ENCODE results near the gene GLIPR1.
"Not testable (repeated sequence)": the region's sequence is repeated elsewhere in the genome, so short reads cannot be mapped to it uniquely, and the experiment has no call there.

The GLIPR1 gene

DNA sequence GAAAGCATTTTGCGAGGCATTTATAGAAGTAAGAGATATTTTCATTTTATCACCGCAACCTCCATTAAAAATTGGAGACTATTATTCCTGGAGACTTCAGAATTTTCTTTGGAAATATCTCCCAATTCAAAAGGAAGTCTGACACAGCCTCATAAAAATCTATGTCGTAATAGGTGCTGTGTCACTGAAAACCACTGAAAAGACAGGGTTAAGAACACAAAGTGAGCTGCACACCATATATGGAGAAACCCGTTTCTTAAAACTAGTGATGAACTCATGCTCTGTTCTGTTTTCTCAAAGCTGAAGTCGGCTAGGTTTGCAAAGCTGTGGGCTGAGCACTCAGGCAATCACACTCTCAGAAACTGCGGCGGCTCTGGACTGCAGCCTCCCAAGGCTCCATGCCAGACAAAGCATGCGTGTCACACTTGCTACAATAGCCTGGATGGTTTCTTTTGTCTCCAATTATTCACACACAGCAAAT, at the start of gene GLIPR1:
Gene GLIPR1, plus strand, starts transcription at position 287 of the 481 bp plus-strand sequence. Its CDS starts 126 bp downstream, at position 413.
- DNase-seq (ENCODE audit: low spot score), result peak; percentile 75

- DNase-seq (ENCODE audit: low spot score), result no peak
Measured at GRCh38 chr12:75432924-75433323, 47.6 kb upstream of the GLIPR1 start.

- DNase-seq (ENCODE audit: low spot score), result peak; percentile 5
Measured at GRCh38 chr12:75437564-75437963, 43.0 kb upstream of the GLIPR1 start.

- DNase-seq (ENCODE audit: low spot score), result no peak
Measured at GRCh38 chr12:75438059-75438754, 42.3 kb upstream of the GLIPR1 start.

DNA sequence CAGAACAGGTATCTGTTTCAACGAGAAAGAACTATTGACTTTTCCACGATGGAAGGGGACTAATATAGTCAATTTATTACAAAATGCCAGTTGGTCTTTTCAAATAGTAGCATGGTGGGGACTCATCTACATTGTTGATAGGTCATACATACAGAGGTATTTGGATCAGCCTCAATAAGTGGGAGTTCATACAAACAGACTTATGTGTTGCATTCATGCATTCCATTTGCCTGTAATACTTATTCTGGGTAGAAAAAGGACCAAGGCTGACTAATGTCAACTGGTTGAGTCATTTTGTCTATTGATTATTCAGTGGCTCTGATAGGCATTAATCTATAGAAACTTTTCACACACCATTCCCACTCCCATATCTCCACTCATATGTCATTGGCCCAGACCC, 41.5 kb upstream of the GLIPR1 start:
- no peak for DNase-seq (ENCODE audit: low spot score)

DNA sequence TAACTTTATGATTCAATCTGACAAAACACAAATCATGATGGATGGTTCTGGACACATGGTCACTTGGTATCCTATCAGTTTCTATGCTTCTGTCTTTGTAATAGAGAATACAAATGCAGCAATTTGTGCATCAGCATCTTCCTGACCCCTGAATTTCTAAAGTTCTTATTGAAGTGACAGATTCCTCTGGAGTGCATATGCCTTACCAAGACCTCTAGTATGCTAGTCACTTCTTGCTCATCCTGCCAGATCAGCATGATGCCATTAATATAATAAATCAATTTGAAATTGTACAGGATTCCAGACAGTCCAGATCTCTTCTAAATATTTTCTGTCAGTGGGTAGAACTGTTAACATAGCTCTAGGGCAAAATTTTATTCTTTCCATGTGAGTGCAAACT, 40.6 kb upstream of the GLIPR1 start:
- DNase-seq (ENCODE audit: low spot score), result no peak

DNA sequence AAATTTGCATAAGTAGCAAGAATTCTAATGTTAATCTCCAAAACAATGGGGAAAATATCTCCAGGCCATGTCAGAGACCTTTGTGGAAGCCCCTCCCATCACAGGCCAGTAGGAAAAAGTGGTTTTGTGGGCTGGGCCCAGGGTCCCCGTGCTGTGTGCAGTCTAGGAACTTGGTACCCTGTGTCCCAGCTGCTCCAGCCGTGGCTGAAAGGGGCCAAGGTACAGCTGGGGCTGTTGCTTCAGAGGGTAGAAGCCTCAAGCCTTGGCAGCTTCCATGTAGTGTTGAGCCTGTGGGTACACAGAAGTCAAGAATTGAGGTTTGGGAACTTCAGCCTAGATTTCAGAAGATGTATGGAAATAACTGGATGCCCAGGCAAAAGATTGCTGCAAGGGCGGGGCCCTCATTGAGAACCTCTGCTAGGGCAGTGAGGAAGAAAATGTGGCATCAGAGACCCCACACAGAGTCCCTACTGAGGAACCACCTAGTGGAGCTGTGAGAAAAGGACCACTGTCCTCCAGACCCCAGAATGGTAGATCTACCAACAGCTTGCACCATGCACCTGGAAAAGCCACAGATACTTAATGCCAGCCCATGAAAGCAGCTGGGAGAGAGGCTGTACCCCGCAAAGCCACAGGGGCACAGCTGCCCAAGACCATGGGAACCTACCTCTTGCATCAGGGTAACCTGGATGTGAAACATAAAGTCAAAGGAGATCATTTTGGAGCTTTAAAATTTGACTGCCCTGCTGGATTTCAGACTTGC, 38.7 kb upstream of the GLIPR1 start:
- DNase-seq (ENCODE audit: low spot score), result not testable (repeated sequence)

DNA sequence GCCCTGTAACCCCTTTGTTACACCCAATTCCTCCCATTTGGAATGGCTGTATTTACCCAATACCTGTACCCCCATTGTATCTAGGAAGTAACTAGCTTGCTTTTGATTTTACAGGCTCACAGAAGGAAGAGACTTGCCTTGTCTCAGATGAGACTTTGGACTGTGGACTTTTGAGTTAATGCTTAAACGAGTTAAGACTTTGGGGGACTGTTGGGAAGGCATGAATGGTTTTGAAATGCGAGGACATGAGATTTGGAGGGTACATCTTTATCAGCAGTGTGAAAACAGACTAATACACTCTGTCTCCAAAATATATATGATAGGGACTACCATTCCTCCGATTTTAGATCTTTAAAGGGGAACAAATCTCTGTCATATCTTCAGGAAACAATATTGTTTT, 38.1 kb upstream of the GLIPR1 start:
- not testable (repeated sequence) for DNase-seq (ENCODE audit: low spot score)

DNA sequence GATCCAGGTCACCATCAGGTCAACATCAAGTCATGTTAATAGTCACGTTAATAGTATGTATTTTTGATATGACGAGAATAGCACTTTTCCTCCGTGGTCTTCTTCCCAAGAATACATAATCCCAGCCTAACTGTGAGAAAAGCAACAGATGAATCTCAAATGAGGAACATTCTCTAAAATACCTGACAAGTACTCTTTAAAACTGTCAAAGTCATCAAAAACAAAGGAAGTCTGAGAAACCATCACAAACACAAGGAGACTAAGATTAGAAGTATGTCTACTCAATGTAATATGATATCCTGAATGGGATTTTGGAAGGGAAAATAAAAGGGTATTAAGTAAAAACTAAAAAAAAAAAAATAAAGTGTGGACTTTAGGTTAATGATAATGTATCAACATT, 36.8 kb upstream of the GLIPR1 start:
- DNase-seq (ENCODE audit: low spot score), result no peak

- DNase-seq (ENCODE audit: low spot score), result no peak
Measured at GRCh38 chr12:75444429-75445136, 36.0 kb upstream of the GLIPR1 start.

- DNase-seq (ENCODE audit: low spot score), result not testable (repeated sequence)
Measured at GRCh38 chr12:75445137-75445507, 35.4 kb upstream of the GLIPR1 start.

GRCh38 chr12:75446857-75447256, 33.7 kb upstream of the GLIPR1 start:
- DNase-seq (ENCODE audit: low spot score), result no peak

DNA sequence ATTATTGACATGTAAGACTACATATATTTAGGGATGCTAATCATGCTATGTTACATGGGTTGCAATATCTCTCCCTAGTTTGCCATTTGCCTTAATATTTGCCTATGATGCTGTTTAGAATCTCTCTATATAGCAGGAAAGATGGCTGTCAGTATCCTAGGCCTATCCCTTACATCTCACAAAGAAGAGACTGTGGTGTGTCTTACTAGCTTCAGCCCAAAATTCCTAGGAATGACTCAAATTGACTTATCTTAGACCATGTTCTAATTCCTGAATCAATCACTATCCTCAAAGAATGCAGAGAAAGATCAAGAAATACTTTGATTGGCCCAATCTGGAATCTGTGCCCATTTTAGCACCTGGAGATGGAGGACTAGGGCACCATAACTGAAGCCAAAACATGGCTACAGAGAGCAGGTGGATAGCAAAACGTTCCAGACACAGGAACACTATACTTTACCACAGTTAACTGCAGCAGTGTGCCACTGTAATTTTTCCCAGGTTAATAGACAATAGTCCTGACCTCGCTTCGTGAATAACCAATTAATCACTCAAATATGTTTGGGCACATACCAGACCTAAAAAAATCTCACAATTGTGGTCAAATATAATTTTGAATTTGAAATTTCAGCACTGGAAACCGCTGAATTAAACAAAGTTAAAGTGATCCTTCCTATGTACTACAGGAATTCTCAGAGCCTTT, 32.7 kb upstream of the GLIPR1 start:
- DNase-seq (ENCODE audit: low spot score), result no peak

- no peak for DNase-seq (ENCODE audit: low spot score)
Measured at GRCh38 chr12:75452675-75453330, 27.8 kb upstream of the GLIPR1 start.

DNA sequence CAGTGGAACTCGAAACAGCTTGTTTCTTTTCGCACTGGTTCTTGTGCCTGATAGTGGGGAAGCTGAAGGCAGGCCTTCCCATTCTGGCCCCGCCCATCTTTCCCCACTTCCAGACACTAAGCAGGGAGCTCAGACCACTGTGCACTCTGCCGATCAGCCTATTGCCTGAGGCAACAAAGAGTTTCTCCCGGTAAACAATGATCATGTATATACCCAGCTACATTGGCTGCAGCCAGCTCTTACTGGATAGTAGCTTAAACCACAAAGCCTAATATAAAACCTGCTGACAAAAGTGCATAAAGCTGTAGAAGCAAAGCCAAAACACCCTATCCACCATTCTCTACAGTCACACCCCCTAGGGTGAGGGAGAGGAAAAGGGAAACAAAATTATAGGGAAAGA, 24.7 kb upstream of the GLIPR1 start:
- DNase-seq (ENCODE audit: low spot score), result no peak

DNA sequence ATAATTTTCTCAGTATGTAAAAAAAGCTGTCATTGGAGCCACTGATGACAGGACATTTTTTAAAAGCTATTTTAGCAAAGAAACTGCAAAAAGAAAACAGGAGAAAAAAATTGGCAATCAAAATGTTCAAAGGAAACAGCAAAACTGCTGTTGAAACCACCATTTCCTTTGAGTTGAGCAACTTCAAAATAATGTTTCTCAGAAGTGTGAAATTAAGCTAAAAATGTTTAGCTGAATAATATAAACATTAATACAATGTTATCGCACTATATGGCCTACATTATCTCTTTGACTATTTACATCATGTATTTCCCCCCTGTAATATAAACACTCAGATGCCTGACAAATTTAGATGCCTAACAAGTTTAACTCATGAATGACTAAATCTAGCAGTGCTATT, 23.4 kb upstream of the GLIPR1 start:
- no peak for DNase-seq (ENCODE audit: low spot score)

DNA sequence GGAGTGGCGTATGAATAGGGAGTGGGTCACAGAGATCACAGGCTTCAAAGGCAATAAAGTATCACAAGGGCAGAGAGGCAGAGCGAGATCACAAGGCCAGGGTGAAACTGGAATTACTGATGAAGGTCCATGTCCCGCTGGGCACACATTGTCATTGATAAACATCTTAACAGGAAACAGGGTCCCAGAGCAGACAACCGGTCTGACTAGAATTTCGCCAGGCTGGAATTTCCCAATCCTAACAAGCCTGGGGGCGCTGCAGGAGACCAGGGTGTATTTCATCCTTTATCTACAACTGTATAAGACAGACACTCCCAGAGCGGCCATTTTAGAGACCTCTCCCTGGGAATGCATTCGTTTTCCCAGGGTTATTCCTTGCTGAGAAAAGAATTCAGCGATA, 22.7 kb upstream of the GLIPR1 start:
- DNase-seq (ENCODE audit: low spot score), result not testable (repeated sequence)

DNA sequence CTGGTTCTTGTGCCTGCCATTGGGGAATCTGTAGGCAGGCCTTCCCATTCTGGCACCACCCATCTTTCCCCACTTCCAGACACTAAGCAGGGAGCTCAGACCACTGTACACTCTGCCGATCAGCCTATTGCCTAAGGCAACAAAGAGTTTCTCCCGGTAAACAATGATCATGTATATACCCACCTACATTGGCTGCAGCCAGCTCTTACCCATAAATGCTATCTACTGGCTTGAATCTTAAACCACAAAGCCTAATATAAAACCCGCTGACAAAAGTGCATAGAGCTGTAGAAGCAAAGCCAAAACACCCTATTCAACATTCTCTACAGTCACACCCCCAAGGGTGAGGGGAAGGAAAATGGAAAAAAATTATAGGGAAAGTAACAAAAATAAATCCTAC, 20.8 kb upstream of the GLIPR1 start:
- DNase-seq (ENCODE audit: low spot score), result no peak

GRCh38 chr12:75460204-75460603, 20.4 kb upstream of the GLIPR1 start:
- DNase-seq (ENCODE audit: low spot score), result no peak

- peak; percentile 69 for DNase-seq (ENCODE audit: low spot score)
Measured at GRCh38 chr12:75471902-75472890, 8.4 kb upstream of the GLIPR1 start.

All from pons (tissue), 1 donor.